ENCODE measurements around the gene RAB1A. TPM values are rescaled to one million over a fixed set of nuclear protein-coding genes. Genes with fewer than 3 reads are reported as not detected.

RAB1A gene
- total RNA-seq, 1 experiment from 2014 or later: 128 TPM

GRCh38 chr2:65093211-65093610 lies 36.7 kb downstream of the RAB1A start:
- in situ Hi-C loops (cut with HindIII; ENCODE audit: low pct_unique_long_range_greater_than_20kb, low sequenced_read_pairs): no loop called here
- no peaks in the 10 kb centered on the region for H3K9me3 ChIP-seq (ENCODE audit: control insufficient read depth, insufficient read depth, low read depth, low read length)
- POLR2A ChIA-PET: no interaction called here
- no peaks in the 10 kb centered on the region for H3K4me1 ChIP-seq (ENCODE audit: control insufficient read depth, insufficient read depth, low read length)
- no peaks in the 10 kb centered on the region for H3K27me3 ChIP-seq (ENCODE audit: control insufficient read depth, insufficient read depth, low read length)
- TF ChIP-seq CTCF (IDR thresholded peaks at IDR 0.05) (no peak), TCF7L2 (IDR thresholded peaks at IDR 0.05; ENCODE audit: low read depth, low read length) (no peak), SIN3A (IDR thresholded peaks at IDR 0.05; ENCODE audit: borderline replicate concordance, insufficient read depth, low read depth, low read length) (no peak), REST (IDR thresholded peaks at IDR 0.05; ENCODE audit: insufficient read depth in 1 of 2, low read depth in 2 of 2, low read length in 1 of 2) (no peak), POLR2AphosphoS5 (IDR thresholded peaks at IDR 0.05; ENCODE audit: low read depth, low read length) (no peak)
- DNase-seq (ENCODE audit: low read depth, low spot score): no peak
- BruUV-seq (replicated peaks): no TSS peak
- H3K4me3 ChIP-seq (ENCODE audit: low read depth in 2 of 2, low read length in 2 of 2): no peak overlapping the region
- CTCF ChIA-PET: no interaction called here
- no peak overlapping the region for H3K27ac ChIP-seq (ENCODE audit: low read length)
- intact Hi-C loops (cut with micrococcal nuclease; ENCODE audit: unreplicated experiment): no loop called here
- peaks cover 21% of the 10 kb centered on the region for H3K36me3 ChIP-seq (ENCODE audit: control insufficient read depth, insufficient read depth, low read length)
- ATAC-seq: no peak

- no peaks in the 10 kb centered on the region for H3K27me3 ChIP-seq (ENCODE audit: control insufficient read depth, insufficient read depth, low read length)
- intact Hi-C loops (cut with micrococcal nuclease; ENCODE audit: unreplicated experiment): no loop called here
- DNase-seq (ENCODE audit: low read depth, low spot score) (no peak), ATAC-seq (no peak)
- CTCF ChIA-PET: interaction anchor here (0.6 to 0.7 kb wide), 2 partner anchors 94 to 175 kb away, joined by 3 to 4 read pairs; no protein-coding TSS in a partner anchor
- no peak overlapping the region for H3K4me3 ChIP-seq (ENCODE audit: low read depth in 2 of 2, low read length in 2 of 2)
- no peaks in the 10 kb centered on the region for H3K4me1 ChIP-seq (ENCODE audit: control insufficient read depth, insufficient read depth, low read length)
- no TSS peak for BruUV-seq (replicated peaks)
- peaks cover 22% of the 10 kb centered on the region for H3K36me3 ChIP-seq (ENCODE audit: control insufficient read depth, insufficient read depth, low read length)
- no peak for TF ChIP-seq REST (IDR thresholded peaks at IDR 0.05; ENCODE audit: insufficient read depth in 1 of 2, low read depth in 2 of 2, low read length in 1 of 2)
- TF ChIP-seq SIN3A (IDR thresholded peaks at IDR 0.05; ENCODE audit: borderline replicate concordance, insufficient read depth, low read depth, low read length): no peak
- no peak for TF ChIP-seq POLR2AphosphoS5 (IDR thresholded peaks at IDR 0.05; ENCODE audit: low read depth, low read length)
- TF ChIP-seq TCF7L2 (IDR thresholded peaks at IDR 0.05; ENCODE audit: low read depth, low read length): no peak
- TF ChIP-seq CTCF (IDR thresholded peaks at IDR 0.05): no peak
- POLR2A ChIA-PET: no interaction called here
- H3K27ac ChIP-seq (ENCODE audit: low read length): no peak overlapping the region
- in situ Hi-C loops (cut with HindIII; ENCODE audit: low pct_unique_long_range_greater_than_20kb, low sequenced_read_pairs): no loop called here
- H3K9me3 ChIP-seq (ENCODE audit: control insufficient read depth, insufficient read depth, low read depth, low read length): no peaks in the 10 kb centered on the region
Measured at GRCh38 chr2:65092791-65093190, 37.1 kb downstream of the RAB1A start.

Measured in Panc1 (cell line).